Panc1 (cell line): ENCODE measurements around the gene MYRIP. TPM values are rescaled to one million over a fixed set of nuclear protein-coding genes. Genes with fewer than 3 reads are reported as not detected.

Source experiments
- ATAC-seq: fragments of 200-7000 bp; cut with Tn5 transposase; 2 replicates; pipeline ENCODE4 v1.9.1; 2020; ENCODE audit warnings: mild to moderate bottlenecking, moderate library complexity
- BruUV-seq: library from RNA; stranded (reverse); fragments of 400-500 nt; replicated peaks from 2 replicates; lab custom pipeline; 2021; lab: Mats Ljungman, UMichigan
- CTCF ChIA-PET: fragments of 300-600 bp; sonication (Branson Sonifier 250); formaldehyde crosslinking; loops from one replicate; lab custom pipeline; 2022; ENCODE audit warnings: antibody characterized with exemption; lab: Charles Lee
- POLR2A ChIA-PET: fragments of 300-600 bp; sonication (Branson Sonifier 250); formaldehyde crosslinking; loops from one replicate; lab custom pipeline; 2022; ENCODE audit warnings: antibody characterized with exemption; lab: Charles Lee
- DNase-seq: peaks from one replicate; pipeline ENCODE4 v3.0.0-alpha.2; 2010; ENCODE audit warnings: low read depth, low spot score
- H3K27ac ChIP-seq: 2 replicates; pipeline ENCODE4 v1.5.1; 2011; ENCODE audit warnings: mild to moderate bottlenecking, low read length, inconsistent platforms
- H3K27me3 ChIP-seq: fragments of 200-500 bp; sonication (Bioruptor generic); 2 replicates; pipeline ENCODE4 v1.6.0; 2014; ENCODE audit warnings: low read length, inconsistent platforms; ENCODE audit not compliant: control insufficient read depth, insufficient read depth
- H3K36me3 ChIP-seq: fragments of 200-500 bp; sonication (Bioruptor generic); 2 replicates; pipeline ENCODE4 v1.5.1; 2014; ENCODE audit warnings: inconsistent platforms, mild to moderate bottlenecking, low read length, moderate library complexity; ENCODE audit not compliant: control insufficient read depth, insufficient read depth
- H3K4me1 ChIP-seq: 2 replicates; pipeline ENCODE4 v1.5.1; 2011; ENCODE audit warnings: inconsistent platforms, mild to moderate bottlenecking, low read length, moderate library complexity; ENCODE audit not compliant: control insufficient read depth, insufficient read depth
- H3K4me3 ChIP-seq, 2 experiments: 2 replicates each; pipeline ENCODE4 v1.5.1; 2011 to 2012; ENCODE audit warnings: low read depth in 2 of 2, low read length in 2 of 2, mild to moderate bottlenecking in 2 of 2, inconsistent platforms in 1 of 2, moderate library complexity in 1 of 2
- H3K9me3 ChIP-seq: fragments of 200-500 bp; sonication (Bioruptor generic); 2 replicates; pipeline ENCODE4 v1.5.1; 2014; ENCODE audit warnings: low read depth, mild to moderate bottlenecking, inconsistent platforms, low read length, moderate library complexity; ENCODE audit not compliant: control insufficient read depth, insufficient read depth
- CTCF ChIP-seq: fragments of 450-650 bp; IDR thresholded peaks from 2 replicates; pipeline ENCODE4 v1.5.1; 2017; ENCODE audit warnings: mild to moderate bottlenecking
- POLR2AphosphoS5 ChIP-seq: IDR thresholded peaks from 2 replicates; pipeline ENCODE4 v1.6.1; 2012; ENCODE audit warnings: mild to moderate bottlenecking, low read depth, low read length, moderate library complexity
- REST ChIP-seq, 2 experiments: IDR thresholded peaks; 2 replicates each; pipeline ENCODE4 v1.6.1; 2011 to 2012; ENCODE audit warnings: low read depth in 2 of 2, control low read depth in 1 of 2, low read length in 1 of 2, mild to moderate bottlenecking in 1 of 2, moderate library complexity in 1 of 2; ENCODE audit not compliant: insufficient read depth in 1 of 2
- SIN3A ChIP-seq: IDR thresholded peaks from 2 replicates; pipeline ENCODE4 v1.6.1; 2012; ENCODE audit warnings: low read depth, mild to moderate bottlenecking, low read length, moderate library complexity, borderline replicate concordance; ENCODE audit not compliant: insufficient read depth
- TCF7L2 ChIP-seq: IDR thresholded peaks from 2 replicates; pipeline ENCODE4 v1.6.1; 2011; ENCODE audit warnings: mild to moderate bottlenecking, low read depth, low read length, inconsistent platforms
- in situ Hi-C: cut with HindIII; loops from 2 replicates; pipeline ENCODE4 v1.10.0; 2016; ENCODE audit warnings: low sequenced_read_pairs, low pct_unique_long_range_greater_than_20kb
- intact Hi-C: fragments of 100-400 bp; cut with micrococcal nuclease; formaldehyde crosslinking; loops from one replicate; pipeline ENCODE4 v1.10.0; 2022; ENCODE audit not compliant: unreplicated experiment
- total RNA-seq: library from RNA; stranded (reverse); gene quantifications from one replicate; pipeline ENCODE4 v1.2.1, GENCODE V29; 2021; ENCODE audit not compliant: unreplicated experiment

Gene MYRIP
- total RNA-seq, 1 experiment from 2014 or later = 0.59 TPM

DNA sequence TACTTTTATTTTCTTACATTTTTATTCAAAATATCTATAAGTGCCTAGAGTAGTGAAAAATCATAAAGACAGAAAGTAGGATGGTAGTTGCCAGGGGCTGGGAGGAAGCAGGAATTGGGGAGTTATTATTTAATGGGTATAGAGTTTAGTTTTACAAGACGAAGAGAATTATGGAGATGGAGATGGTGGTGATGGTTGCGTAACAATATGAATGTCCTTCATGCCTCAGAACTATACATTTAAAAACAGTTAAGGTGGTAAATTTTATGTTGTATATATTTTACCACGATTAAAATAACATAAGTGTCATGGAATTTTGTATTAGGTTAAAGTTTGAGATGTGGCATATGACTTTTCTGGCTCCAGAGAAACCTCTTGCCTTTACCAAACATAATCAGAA lies 171.4 kb downstream of the MYRIP start:
- Histone ChIP-seq H3K27ac (no peak overlapping the region), H3K9me3 (no peaks in the 10 kb centered on the region), H3K36me3 (no peaks in the 10 kb centered on the region), H3K4me1 (no peaks in the 10 kb centered on the region), H3K27me3 (no peaks in the 10 kb centered on the region), H3K4me3 (no peak overlapping the region)
- ChIA-PET CTCF (no interaction called here), POLR2A (no interaction called here)
- no peak for TF ChIP-seq SIN3A
- TF ChIP-seq REST (IDR thresholded peaks at IDR 0.05; ENCODE audit: insufficient read depth in 1 of 2, low read depth in 2 of 2, low read length in 1 of 2) = no peak
- no peak for TF ChIP-seq CTCF
- TF ChIP-seq POLR2AphosphoS5 = no peak
- TF ChIP-seq TCF7L2 = no peak
- BruUV-seq = no TSS peak
- ATAC-seq (no peak), DNase-seq (no peak)
- intact Hi-C loops (no loop called here), in situ Hi-C loops (no loop called here)

GRCh38 chr3:39981547-39982184 lies 172.3 kb downstream of the MYRIP start:
- no peak for DNase-seq
- no peaks in the 10 kb centered on the region for H3K4me1 ChIP-seq
- intact Hi-C loops = no loop called here
- in situ Hi-C loops = no loop called here
- POLR2A ChIA-PET = no interaction called here
- CTCF ChIA-PET = no interaction called here
- no TSS peak for BruUV-seq
- no peaks in the 10 kb centered on the region for H3K36me3 ChIP-seq
- H3K27me3 ChIP-seq = no peaks in the 10 kb centered on the region
- no peak for TF ChIP-seq CTCF
- TF ChIP-seq TCF7L2 = no peak
- TF ChIP-seq POLR2AphosphoS5 = no peak
- no peak for TF ChIP-seq REST (IDR thresholded peaks at IDR 0.05; ENCODE audit: insufficient read depth in 1 of 2, low read depth in 2 of 2, low read length in 1 of 2)
- TF ChIP-seq SIN3A = no peak
- no peak overlapping the region for H3K27ac ChIP-seq
- H3K4me3 ChIP-seq = no peak overlapping the region
- H3K9me3 ChIP-seq = no peaks in the 10 kb centered on the region
- no peak for ATAC-seq
